ENCODE results near the gene SUSD3.
"Not testable (repeated sequence)": the region's sequence is repeated elsewhere in the genome, so short reads cannot be mapped to it uniquely, and the experiment has no call there.

- not testable (repeated sequence) for TF ChIP-seq CTCF, POLR2A (IDR thresholded peaks at IDR 0.05)
These were observed 59.0 kb downstream of the SUSD3 start for GRCh38 chr9:93117521-93117920.
